ENCODE data around the gene NGEF.
A peak's percentile ranks its signal among the peaks of the same experiment; 100 is the strongest.

Gene NGEF

DNA sequence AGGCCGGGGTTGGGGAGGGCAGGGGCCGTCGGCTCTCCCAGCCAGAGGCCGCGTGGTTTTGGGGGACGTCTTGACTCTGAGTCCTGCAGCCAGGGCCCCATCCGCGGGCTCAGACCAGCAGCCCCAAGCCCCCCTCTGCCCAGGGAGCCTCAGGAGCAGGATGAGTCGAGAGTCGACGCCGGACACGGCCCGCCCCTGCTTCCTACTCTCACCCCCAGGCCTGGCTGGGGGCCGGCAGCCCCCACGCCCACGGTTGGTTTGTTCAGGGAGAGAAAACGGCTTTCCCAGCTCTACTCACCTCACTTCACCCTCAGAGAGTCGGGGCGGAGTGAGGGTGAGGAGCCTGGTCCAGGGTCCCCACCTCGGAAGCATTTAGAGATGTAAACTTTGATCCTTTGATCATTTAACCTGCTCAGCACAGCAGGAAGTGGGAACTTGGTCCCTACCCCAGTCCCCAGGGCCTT is 136.0 kb downstream of the NGEF start:
- TF ChIP-seq, protein P1, sequence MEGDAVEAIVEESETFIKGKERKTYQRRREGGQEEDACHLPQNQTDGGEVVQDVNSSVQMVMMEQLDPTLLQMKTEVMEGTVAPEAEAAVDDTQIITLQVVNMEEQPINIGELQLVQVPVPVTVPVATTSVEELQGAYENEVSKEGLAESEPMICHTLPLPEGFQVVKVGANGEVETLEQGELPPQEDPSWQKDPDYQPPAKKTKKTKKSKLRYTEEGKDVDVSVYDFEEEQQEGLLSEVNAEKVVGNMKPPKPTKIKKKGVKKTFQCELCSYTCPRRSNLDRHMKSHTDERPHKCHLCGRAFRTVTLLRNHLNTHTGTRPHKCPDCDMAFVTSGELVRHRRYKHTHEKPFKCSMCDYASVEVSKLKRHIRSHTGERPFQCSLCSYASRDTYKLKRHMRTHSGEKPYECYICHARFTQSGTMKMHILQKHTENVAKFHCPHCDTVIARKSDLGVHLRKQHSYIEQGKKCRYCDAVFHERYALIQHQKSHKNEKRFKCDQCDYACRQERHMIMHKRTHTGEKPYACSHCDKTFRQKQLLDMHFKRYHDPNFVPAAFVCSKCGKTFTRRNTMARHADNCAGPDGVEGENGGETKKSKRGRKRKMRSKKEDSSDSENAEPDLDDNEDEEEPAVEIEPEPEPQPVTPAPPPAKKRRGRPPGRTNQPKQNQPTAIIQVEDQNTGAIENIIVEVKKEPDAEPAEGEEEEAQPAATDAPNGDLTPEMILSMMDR (IDR thresholded peaks at IDR 0.05; ENCODE audit: low read depth, low read length, missing control alignments) = no peak
- peak overlapping the region; percentile 47 for H3K4me3 ChIP-seq (ENCODE audit: low read depth, low read length)

DNA sequence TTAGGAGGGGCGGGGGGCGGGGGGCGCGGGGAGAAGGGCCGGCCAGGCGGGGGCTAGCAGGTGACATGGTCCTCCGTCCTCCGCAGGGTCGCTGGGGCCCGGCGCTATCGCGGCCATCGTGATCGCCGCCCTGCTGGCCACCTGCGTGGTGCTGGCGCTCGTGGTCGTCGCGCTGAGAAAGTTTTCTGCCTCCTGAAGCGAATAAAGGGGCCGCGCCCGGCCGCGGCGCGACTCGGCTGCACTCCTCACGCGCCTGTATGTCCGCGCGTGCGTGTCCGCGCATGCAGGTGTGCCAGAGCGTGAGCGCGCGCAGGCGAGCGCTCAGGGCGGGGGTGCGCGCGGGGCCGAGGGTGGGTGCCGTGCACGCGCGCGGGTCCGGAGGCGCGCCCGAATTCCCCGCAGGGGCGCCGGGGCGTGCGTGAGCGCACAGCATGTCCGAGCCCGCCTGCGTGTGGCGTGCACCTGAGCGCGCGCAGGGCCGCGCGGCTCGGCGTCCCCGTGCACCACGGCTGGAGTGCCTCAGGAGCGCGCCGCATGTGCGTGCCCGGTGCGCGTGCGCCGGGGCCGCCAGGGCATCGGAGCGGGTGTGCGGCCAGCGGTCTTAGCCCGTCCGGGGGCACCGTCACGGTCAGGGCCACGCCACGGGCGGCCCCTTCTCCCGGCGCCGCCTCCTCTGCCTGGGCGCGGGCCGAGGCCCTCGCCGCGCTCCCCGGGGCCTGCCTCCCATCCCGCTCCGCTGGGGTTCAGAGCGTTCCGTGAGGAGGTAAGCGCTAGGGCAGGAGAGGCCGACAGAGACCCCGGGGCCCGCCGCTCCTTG is 136.7 kb downstream of the NGEF start:
- peak overlapping the region; percentile 47 for H3K4me3 ChIP-seq (ENCODE audit: low read depth, low read length)
- DNase-seq (ENCODE audit: low read depth) = no peak
- TF ChIP-seq, protein P1 (IDR thresholded peaks at IDR 0.05; ENCODE audit: low read depth, low read length, missing control alignments) = peak; percentile 18

More for the DNA sequence above, 136.0 kb downstream of the NGEF start:
- DNase-seq (ENCODE audit: low read depth) = no peak

DNA sequence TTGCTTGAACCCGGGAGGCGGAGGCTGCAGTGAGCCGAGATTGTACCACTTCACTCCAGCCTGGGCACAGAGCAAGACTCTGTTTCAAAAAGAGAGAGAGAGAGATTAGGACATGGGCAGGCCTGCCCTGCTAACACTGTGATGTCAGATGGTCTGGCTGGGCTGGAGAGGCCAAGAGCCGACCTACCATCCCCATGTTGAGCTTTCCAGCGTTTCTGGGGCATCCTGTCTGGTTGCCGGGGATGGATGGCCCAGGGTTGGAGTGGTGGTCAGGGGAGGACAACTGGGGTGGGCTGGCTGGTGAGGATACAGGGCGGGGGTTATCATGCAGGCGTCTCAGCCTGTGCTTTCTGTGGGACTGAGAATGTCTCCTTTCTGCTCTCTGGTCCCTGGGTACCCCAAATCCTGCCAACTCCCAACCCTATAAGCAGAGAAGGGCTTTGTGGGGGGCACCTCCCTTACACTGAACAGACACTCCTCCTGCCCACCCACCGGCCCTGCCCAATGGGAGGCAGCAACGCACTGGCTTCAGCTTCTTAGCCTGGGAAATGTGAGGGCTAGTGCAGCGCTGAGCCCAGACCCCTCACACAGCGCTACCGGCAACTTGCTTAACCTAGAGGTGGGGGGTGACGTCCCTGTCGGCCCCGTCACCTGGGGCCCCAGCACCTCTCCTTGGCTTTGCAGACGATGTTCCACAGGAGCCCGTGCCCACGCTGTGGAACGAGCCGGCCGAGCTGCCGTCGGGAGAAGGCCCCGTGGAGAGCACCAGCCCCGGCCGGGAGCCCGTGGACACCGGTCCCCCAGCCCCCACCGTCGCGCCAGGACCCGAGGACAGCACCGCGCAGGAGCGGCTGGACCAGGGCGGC is 137.6 kb downstream of the NGEF start:
- no peak overlapping the region for H3K4me3 ChIP-seq (ENCODE audit: low read depth, low read length)
- TF ChIP-seq, protein P1 (IDR thresholded peaks at IDR 0.05; ENCODE audit: low read depth, low read length, missing control alignments) = no peak
- no peak for DNase-seq (ENCODE audit: low read depth)

DNA sequence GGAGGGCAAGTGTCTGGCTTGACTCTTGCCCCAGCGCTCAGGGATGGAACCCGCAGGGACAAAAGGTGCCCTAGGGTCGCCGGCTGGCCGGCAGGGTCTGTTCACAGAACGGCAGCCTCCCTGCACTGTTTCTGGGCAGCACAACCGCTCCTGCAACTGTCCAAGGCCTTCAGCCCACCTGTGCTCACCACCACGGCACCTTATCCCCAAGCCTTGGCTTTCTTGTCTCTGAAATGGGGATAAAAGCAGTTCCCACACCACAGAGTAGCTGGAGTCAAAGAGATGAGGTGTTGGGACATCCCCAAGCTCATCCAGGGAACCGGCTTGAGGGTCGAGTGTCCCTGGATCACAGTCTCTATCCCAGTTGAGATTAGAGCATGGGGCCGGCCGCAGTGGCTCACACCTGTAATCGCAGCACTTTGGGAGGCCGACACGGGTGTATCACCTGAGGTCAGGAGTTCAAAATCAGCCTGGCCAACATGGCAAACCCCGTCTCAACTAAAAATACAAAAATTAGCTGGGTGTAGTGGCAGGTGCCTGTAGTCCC is 138.3 kb downstream of the NGEF start:
- DNase-seq (ENCODE audit: low read depth) = no peak
- no peak overlapping the region for H3K4me3 ChIP-seq (ENCODE audit: low read depth, low read length)
- TF ChIP-seq, protein P1 (IDR thresholded peaks at IDR 0.05; ENCODE audit: low read depth, low read length, missing control alignments) = no peak

DNA sequence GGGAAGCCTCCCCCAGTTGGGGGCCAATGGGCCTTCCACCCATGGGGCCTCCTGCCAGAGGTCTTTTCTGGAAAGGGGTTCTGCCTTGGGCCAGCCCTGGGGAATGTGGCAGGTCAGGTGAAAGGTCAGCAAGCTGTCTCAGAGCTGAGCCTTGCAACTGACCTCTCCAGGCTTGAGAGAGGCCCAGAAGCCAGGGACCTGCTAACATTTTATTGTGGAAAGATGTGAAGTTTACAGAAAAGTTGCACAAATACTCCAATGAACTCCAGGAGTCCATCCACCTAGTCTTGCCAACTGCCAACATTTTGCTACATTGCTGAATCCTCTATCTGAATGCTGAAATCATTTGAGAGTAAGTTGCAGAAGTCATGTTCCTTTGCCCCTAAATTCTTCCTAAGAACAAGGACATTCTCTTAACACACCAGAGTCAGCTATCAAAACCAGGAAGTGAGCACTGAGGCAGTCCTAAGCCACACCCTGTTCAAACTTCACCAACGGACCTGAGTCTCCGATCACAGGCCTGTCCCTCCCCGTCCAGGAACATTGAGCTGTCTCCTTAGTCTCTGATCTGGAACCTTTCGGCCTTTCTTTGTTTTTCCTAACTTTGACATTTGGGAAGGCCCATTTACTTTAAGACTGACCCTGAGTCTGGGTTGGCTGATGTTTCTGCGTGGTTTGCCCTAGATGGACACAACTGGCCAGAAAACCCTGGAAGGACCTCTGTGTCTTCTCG is 139.0 kb downstream of the NGEF start:
- no peak for DNase-seq (ENCODE audit: low read depth)
- no peak overlapping the region for H3K4me3 ChIP-seq (ENCODE audit: low read depth, low read length)
- TF ChIP-seq, protein P1 (IDR thresholded peaks at IDR 0.05; ENCODE audit: low read depth, low read length, missing control alignments) = no peak

DNA sequence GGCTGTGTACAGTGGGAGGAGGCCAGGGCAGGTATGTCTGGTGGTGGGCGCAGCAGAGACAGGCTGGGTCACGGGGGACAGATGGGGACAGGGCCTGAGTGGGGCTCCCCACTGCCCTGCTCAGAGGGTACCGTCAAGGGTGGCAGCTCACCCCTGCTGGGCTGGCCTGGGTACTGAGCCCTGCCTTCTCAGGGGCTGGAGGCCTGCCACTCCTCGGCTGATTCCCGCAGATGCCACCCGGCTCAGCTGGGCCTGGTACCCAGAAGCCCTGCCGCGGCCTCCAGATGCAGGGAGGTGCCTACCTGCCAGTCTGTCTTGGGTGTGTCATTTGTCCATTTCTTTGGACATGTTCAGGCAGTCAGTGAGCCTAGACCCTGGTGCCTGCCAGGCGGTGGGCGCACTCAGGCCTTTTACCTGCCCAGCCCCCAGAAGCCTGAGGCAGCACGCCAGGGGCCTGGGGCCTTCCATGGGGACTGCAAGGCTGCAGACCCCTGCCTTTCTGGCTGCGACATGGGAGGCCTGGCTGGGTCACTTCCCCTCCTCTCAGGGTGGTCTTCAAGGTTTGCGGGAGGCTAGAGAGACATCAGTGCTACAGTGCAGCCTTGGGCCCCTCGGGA is 139.7 kb downstream of the NGEF start:
- no peak for DNase-seq (ENCODE audit: low read depth)
- no peak overlapping the region for H3K4me3 ChIP-seq (ENCODE audit: low read depth, low read length)
- TF ChIP-seq, protein P1 (IDR thresholded peaks at IDR 0.05; ENCODE audit: low read depth, low read length, missing control alignments) = no peak
